Tibial nerve (tissue), 4 donors: ENCODE data around the gene KIAA1586.
"Not testable (repeated sequence)": the region's sequence is repeated elsewhere in the genome, so short reads cannot be mapped to it uniquely, and the experiment has no call there.

ENCODE experiments used
- EP300 ChIP-seq, 2 donors: sonication (generic); formaldehyde crosslinking; IDR thresholded peaks; one replicate each; pipeline ENCODE4 v1.6.1; 2017; ENCODE audit warnings: antibody characterized with exemption in 2 of 2, mild to moderate bottlenecking in 1 of 2
- POLR2A ChIP-seq, 2 donors: fragments of 450-650 bp; IDR thresholded peaks; one replicate each; pipeline ENCODE4 v1.6.1; 2017; ENCODE audit warnings: antibody characterized with exemption in 2 of 2, mild to moderate bottlenecking in 2 of 2, moderate library complexity in 2 of 2
- TF ChIP-seq, protein P1 (sequence below), 5 experiments: fragments of 200-600 bp in 3 of 5; fragments of 450-650 bp in 2 of 5; sonication (generic) in 3 of 5; IDR thresholded peaks; one replicate each; pipeline ENCODE4 v1.5.1; 2016 to 2019; ENCODE audit warnings: antibody characterized with exemption in 5 of 5, mild to moderate bottlenecking in 3 of 5, moderate library complexity in 2 of 5

DNA sequence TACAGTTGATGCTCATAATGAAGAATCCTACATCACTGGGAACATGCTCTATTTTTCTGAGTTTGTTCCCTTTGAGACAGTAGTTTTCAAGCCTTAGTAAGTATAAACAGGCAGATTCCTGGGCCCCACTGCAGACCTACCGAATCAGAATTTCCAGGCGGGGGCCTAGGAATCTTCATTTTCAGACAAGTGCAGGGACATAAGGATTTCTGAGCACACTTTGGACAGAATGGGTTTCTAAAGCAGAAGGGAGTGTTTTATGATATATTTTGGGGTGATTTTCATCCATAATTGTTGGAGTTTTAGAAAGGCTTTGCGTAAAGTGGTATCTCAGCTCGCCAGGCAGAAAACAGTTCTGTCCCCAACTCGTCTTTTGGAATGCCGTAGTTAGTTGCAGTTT is 1.4 kb downstream of the KIAA1586 start:
- TF ChIP-seq, protein P1, sequence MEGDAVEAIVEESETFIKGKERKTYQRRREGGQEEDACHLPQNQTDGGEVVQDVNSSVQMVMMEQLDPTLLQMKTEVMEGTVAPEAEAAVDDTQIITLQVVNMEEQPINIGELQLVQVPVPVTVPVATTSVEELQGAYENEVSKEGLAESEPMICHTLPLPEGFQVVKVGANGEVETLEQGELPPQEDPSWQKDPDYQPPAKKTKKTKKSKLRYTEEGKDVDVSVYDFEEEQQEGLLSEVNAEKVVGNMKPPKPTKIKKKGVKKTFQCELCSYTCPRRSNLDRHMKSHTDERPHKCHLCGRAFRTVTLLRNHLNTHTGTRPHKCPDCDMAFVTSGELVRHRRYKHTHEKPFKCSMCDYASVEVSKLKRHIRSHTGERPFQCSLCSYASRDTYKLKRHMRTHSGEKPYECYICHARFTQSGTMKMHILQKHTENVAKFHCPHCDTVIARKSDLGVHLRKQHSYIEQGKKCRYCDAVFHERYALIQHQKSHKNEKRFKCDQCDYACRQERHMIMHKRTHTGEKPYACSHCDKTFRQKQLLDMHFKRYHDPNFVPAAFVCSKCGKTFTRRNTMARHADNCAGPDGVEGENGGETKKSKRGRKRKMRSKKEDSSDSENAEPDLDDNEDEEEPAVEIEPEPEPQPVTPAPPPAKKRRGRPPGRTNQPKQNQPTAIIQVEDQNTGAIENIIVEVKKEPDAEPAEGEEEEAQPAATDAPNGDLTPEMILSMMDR (IDR thresholded peaks at IDR 0.05): not testable (repeated sequence)
- TF ChIP-seq EP300, POLR2A (IDR thresholded peaks at IDR 0.05): not testable (repeated sequence)
